ENCODE results near the gene SLC25A11. TPM values are rescaled to one million over a fixed set of nuclear protein-coding genes. Genes with fewer than 3 reads are reported as not detected.

SLC25A11 gene
- total and polyA plus RNA-seq, 2 donors (not counting 3 experiments of a cell fraction or from before 2014, with no cell fraction given), result 58.2 to 95.2 TPM

- ChIA-PET CTCF (interaction anchor here (1.4 to 3.1 kb wide), 5 partner anchors 12 to 178 kb away, joined by 6 to 18 read pairs (median 11); partner anchors contain the start of genes ARRB2, C17orf107, GLTPD2 and VMO1), POLR2A (no interaction called here)
- intact Hi-C loops (cut with micrococcal nuclease), result no loop called here
- no TSS peak for BruUV-seq (replicated peaks)
- Histone ChIP-seq H3K4me1 (ENCODE audit: control insufficient read depth, extremely low read depth, insufficient read depth, low read length) (no peaks in the 10 kb centered on the region), H4K20me1 (replicated peaks; ENCODE audit: control insufficient read depth, extremely low read depth, insufficient read depth, low read length) (no peaks in the 10 kb centered on the region), H3K27ac (ENCODE audit: insufficient read depth, low read depth, low read length) (no peak overlapping the region), H3K79me2 (ENCODE audit: control insufficient read depth, insufficient read depth, low read length) (no peaks in the 10 kb centered on the region), H3K9ac (replicated peaks; ENCODE audit: extremely low read depth, insufficient read depth, low read length) (no peak overlapping the region), H2AFZ (ENCODE audit: low read depth, low read length) (no peak overlapping the region), H3K27me3 (ENCODE audit: control insufficient read depth in 2 of 2, insufficient read depth in 2 of 2, low read length in 2 of 2) (no peaks in the 10 kb centered on the region), H3K4me3 (replicated peaks in 1 of 3; ENCODE audit: insufficient read depth in 1 of 3, low read depth in 1 of 3, low read length in 3 of 3) (no peak overlapping the region), H3K36me3 (ENCODE audit: control insufficient read depth in 2 of 2, extremely low read depth in 1 of 2, insufficient read depth in 2 of 2, low read length in 2 of 2) (peaks cover 3 to 57% of the 10 kb centered on the region in 2 experiments), H3K9me3 (replicated peaks; ENCODE audit: control insufficient read depth, insufficient read depth, low read length) (no peaks in the 10 kb centered on the region), H3K4me2 (ENCODE audit: insufficient read depth, low read length) (no peak overlapping the region), H3K9me1 (replicated peaks; ENCODE audit: control insufficient read depth, extremely low read depth, insufficient read depth, low read length) (no peaks in the 10 kb centered on the region)
- dilution Hi-C loops (cut with MboI; ENCODE audit: extremely low pct_ligation_motif_present, low sequenced_read_pairs), result no loop called here
- no peak for TF ChIP-seq JUN (IDR thresholded peaks at IDR 0.05; ENCODE audit: borderline replicate concordance, insufficient read depth, insufficient read length, low read depth)
- TF ChIP-seq CTCF (IDR thresholded peaks at IDR 0.05; ENCODE audit: extremely low read depth in 1 of 2, insufficient read depth in 1 of 2, low read depth in 1 of 2, low read length in 2 of 2), result no peak
- no peak for TF ChIP-seq EZH2 (IDR thresholded peaks at IDR 0.05; ENCODE audit: borderline replicate concordance, low read depth, low read length, severe bottlenecking)
- TF ChIP-seq MAX (IDR thresholded peaks at IDR 0.05; ENCODE audit: insufficient read depth, insufficient read length), result no peak
- TF ChIP-seq GATA2 (IDR thresholded peaks at IDR 0.05; ENCODE audit: insufficient read depth, insufficient read length, low read depth, low read length), result no peak
- no peak for TF ChIP-seq FOS (IDR thresholded peaks at IDR 0.05; ENCODE audit: borderline replicate concordance, insufficient read depth, low read length)
- no peak for TF ChIP-seq POLR2AphosphoS5 (IDR thresholded peaks at IDR 0.05; ENCODE audit: insufficient read depth, low read depth, low read length)
- no peak for TF ChIP-seq MYC (IDR thresholded peaks at IDR 0.05; ENCODE audit: low read depth, low read length)
- no peak for TF ChIP-seq POLR2A (IDR thresholded peaks at IDR 0.05; ENCODE audit: low read depth, low read length)
- DNase-seq (ENCODE audit: low read depth, low spot score) (no peak), FAIRE-seq (no peak)
These were observed 52.3 kb downstream of the SLC25A11 start for GRCh38 chr17:4887581-4887980.

Small RNA genes lying within 50 kb of the gene (microRNA-seq; reads per million reads assigned to microRNA genes)
- gene MIR6864 (ENCODE audit: borderline number of aligned reads, borderline replicate concordance) (not detected), gene MIR6865 (ENCODE audit: borderline number of aligned reads, borderline replicate concordance) (not detected)

Small RNA genes lying within 50 kb of the gene (small RNA-seq; reads per million reads assigned to genes)
- gene MIR6864 (ENCODE audit: insufficient read depth, insufficient read length, low read depth, low replicate concordance), result not detected
- gene MIR6865 (ENCODE audit: insufficient read depth, insufficient read length, low read depth, low replicate concordance), result not detected

Other genes with a start within 250 kb of the SLC25A11 start
- 58.5 and 63.9 TPM in 2 replicates for gene PELP1, start 235.9 kb downstream of the SLC25A11 start, total RNA-seq
- 26.8 and 41.2 TPM in 2 replicates for gene PELP1, start 235.9 kb downstream of the SLC25A11 start, polyA plus RNA-seq
- gene ARRB2, start 229.4 kb downstream of the SLC25A11 start, total RNA-seq, result 21.3 and 25.2 TPM in 2 replicates
- 18.6 and 19.1 TPM in 2 replicates for gene ARRB2, start 229.4 kb downstream of the SLC25A11 start, polyA plus RNA-seq
- gene MED11, start 208.6 kb downstream of the SLC25A11 start, total RNA-seq, result 11.7 and 12.9 TPM in 2 replicates
- gene MED11, start 208.6 kb downstream of the SLC25A11 start, polyA plus RNA-seq, result 21.2 and 23.8 TPM in 2 replicates
- 0.44 TPM in 1 of 2 replicates, not detected in the other for gene ZMYND15, start 200.2 kb downstream of the SLC25A11 start, total RNA-seq
- 0.12 and 0.18 TPM in 2 replicates for gene ZMYND15, start 200.2 kb downstream of the SLC25A11 start, polyA plus RNA-seq
- gene CXCL16, start 200.1 kb downstream of the SLC25A11 start, total RNA-seq, result 4.8 and 5.4 TPM in 2 replicates
- gene CXCL16, start 200.1 kb downstream of the SLC25A11 start, polyA plus RNA-seq, result 6.1 and 7.3 TPM in 2 replicates
- not detected in 2 replicates for gene TM4SF5, start 168.2 kb downstream of the SLC25A11 start, total RNA-seq
- gene TM4SF5, start 168.2 kb downstream of the SLC25A11 start, polyA plus RNA-seq, result not detected in 2 replicates
- gene VMO1, start 153.7 kb downstream of the SLC25A11 start, total RNA-seq, result not detected in 2 replicates
- 0.23 and 0.27 TPM in 2 replicates for gene VMO1, start 153.7 kb downstream of the SLC25A11 start, polyA plus RNA-seq
- not detected in 2 replicates for gene GLTPD2, start 151.1 kb downstream of the SLC25A11 start, total RNA-seq
- gene GLTPD2, start 151.1 kb downstream of the SLC25A11 start, polyA plus RNA-seq, result not detected in 2 replicates
- gene PSMB6, start 143.9 kb downstream of the SLC25A11 start, total RNA-seq, result 203 and 214 TPM in 2 replicates
- gene PSMB6, start 143.9 kb downstream of the SLC25A11 start, polyA plus RNA-seq, result 598 and 599 TPM in 2 replicates
- gene PLD2, start 132.9 kb downstream of the SLC25A11 start, total RNA-seq, result 52.3 and 58.7 TPM in 2 replicates
- 53.6 and 54.7 TPM in 2 replicates for gene PLD2, start 132.9 kb downstream of the SLC25A11 start, polyA plus RNA-seq
- gene MINK1, start 106.7 kb downstream of the SLC25A11 start, total RNA-seq, result 87.5 and 89.4 TPM in 2 replicates
- gene MINK1, start 106.7 kb downstream of the SLC25A11 start, polyA plus RNA-seq, result 46.8 and 53.6 TPM in 2 replicates
- gene C17orf107, start 40.5 kb downstream of the SLC25A11 start, total RNA-seq, result 1.0 and 1.5 TPM in 2 replicates
- gene C17orf107, start 40.5 kb downstream of the SLC25A11 start, polyA plus RNA-seq, result 0.68 and 0.86 TPM in 2 replicates
- gene CHRNE, start 36.9 kb downstream of the SLC25A11 start, total RNA-seq, result 0.76 and 0.84 TPM in 2 replicates
- 1.1 and 1.3 TPM in 2 replicates for gene CHRNE, start 36.9 kb downstream of the SLC25A11 start, polyA plus RNA-seq
- gene GP1BA, start 7.8 kb downstream of the SLC25A11 start, total RNA-seq, result not detected in 2 replicates
- not detected in 2 replicates for gene GP1BA, start 7.8 kb downstream of the SLC25A11 start, polyA plus RNA-seq
- gene RNF167, start 222 bp upstream of the SLC25A11 start, total RNA-seq, result 60.2 and 61.0 TPM in 2 replicates
- gene RNF167, start 222 bp upstream of the SLC25A11 start, polyA plus RNA-seq, result 87.6 and 121 TPM in 2 replicates
- 1,167 and 1,191 TPM in 2 replicates for gene PFN1, start 8.5 kb upstream of the SLC25A11 start, total RNA-seq
- gene PFN1, start 8.5 kb upstream of the SLC25A11 start, polyA plus RNA-seq, result 1,577 and 1,770 TPM in 2 replicates
- 5.1 and 5.5 TPM in 2 replicates for gene ENO3, start 11.1 kb upstream of the SLC25A11 start, total RNA-seq
- 5.9 and 6.5 TPM in 2 replicates for gene ENO3, start 11.1 kb upstream of the SLC25A11 start, polyA plus RNA-seq
- gene SPAG7, start 27.8 kb upstream of the SLC25A11 start, total RNA-seq, result 65.1 and 75.2 TPM in 2 replicates
- gene SPAG7, start 27.8 kb upstream of the SLC25A11 start, polyA plus RNA-seq, result 58.4 and 68.6 TPM in 2 replicates
- gene CAMTA2, start 47.6 kb upstream of the SLC25A11 start, total RNA-seq, result 51.0 and 56.7 TPM in 2 replicates
- 33.8 and 47.2 TPM in 2 replicates for gene CAMTA2, start 47.6 kb upstream of the SLC25A11 start, polyA plus RNA-seq
- gene INCA1, start 57.5 kb upstream of the SLC25A11 start, total RNA-seq, result 0.71 and 1.0 TPM in 2 replicates
- 0.99 and 1.0 TPM in 2 replicates for gene INCA1, start 57.5 kb upstream of the SLC25A11 start, polyA plus RNA-seq
- gene KIF1C, start 57.9 kb upstream of the SLC25A11 start, total RNA-seq, result 171 and 174 TPM in 2 replicates
- 33.6 and 33.9 TPM in 2 replicates for gene KIF1C, start 57.9 kb upstream of the SLC25A11 start, polyA plus RNA-seq
- gene SLC52A1, start 95.4 kb upstream of the SLC25A11 start, total RNA-seq, result not detected in 2 replicates
- 0.04 and 0.08 TPM in 2 replicates for gene SLC52A1, start 95.4 kb upstream of the SLC25A11 start, polyA plus RNA-seq
- 1.4 and 1.7 TPM in 2 replicates for gene ZFP3, start 138.4 kb upstream of the SLC25A11 start, total RNA-seq
- 1.7 and 1.8 TPM in 2 replicates for gene ZFP3, start 138.4 kb upstream of the SLC25A11 start, polyA plus RNA-seq
- gene ZNF232, start 171.8 kb upstream of the SLC25A11 start, total RNA-seq, result 9.9 and 10.1 TPM in 2 replicates
- 2.6 and 3.1 TPM in 2 replicates for gene ZNF232, start 171.8 kb upstream of the SLC25A11 start, polyA plus RNA-seq
- gene USP6, start 176.0 kb upstream of the SLC25A11 start, total RNA-seq, result 0.07 and 0.15 TPM in 2 replicates
- under 0.01 and 0.02 TPM in 2 replicates for gene USP6, start 176.0 kb upstream of the SLC25A11 start, polyA plus RNA-seq